Vagina (tissue), 2 donors: ENCODE data around the gene PNPLA2.

ENCODE experiments used
- POLR2A ChIP-seq, 2 donors: fragments of 450-650 bp; IDR thresholded peaks; one replicate each; pipeline ENCODE4 v1.6.1; 2017; ENCODE audit warnings: antibody characterized with exemption in 2 of 2, mild to moderate bottlenecking in 2 of 2, moderate library complexity in 2 of 2
- POLR2AphosphoS5 ChIP-seq, 2 donors: sonication (generic); formaldehyde crosslinking; IDR thresholded peaks; one replicate each; pipeline ENCODE4 v1.9.0; 2017; ENCODE audit warnings: antibody characterized with exemption in 2 of 2, mild to moderate bottlenecking in 2 of 2, low read depth in 1 of 2; ENCODE audit not compliant: insufficient read depth in 1 of 2
- TF ChIP-seq, protein P1 (sequence below), 3 experiments: fragments of 450-650 bp in 2 of 3; fragments of 200-600 bp in 1 of 3; sonication (generic) in 1 of 3; IDR thresholded peaks; one replicate each; pipeline ENCODE4 v1.5.1; 2017 to 2019; ENCODE audit warnings: antibody characterized with exemption in 3 of 3, mild to moderate bottlenecking in 2 of 3, moderate library complexity in 2 of 3

DNA sequence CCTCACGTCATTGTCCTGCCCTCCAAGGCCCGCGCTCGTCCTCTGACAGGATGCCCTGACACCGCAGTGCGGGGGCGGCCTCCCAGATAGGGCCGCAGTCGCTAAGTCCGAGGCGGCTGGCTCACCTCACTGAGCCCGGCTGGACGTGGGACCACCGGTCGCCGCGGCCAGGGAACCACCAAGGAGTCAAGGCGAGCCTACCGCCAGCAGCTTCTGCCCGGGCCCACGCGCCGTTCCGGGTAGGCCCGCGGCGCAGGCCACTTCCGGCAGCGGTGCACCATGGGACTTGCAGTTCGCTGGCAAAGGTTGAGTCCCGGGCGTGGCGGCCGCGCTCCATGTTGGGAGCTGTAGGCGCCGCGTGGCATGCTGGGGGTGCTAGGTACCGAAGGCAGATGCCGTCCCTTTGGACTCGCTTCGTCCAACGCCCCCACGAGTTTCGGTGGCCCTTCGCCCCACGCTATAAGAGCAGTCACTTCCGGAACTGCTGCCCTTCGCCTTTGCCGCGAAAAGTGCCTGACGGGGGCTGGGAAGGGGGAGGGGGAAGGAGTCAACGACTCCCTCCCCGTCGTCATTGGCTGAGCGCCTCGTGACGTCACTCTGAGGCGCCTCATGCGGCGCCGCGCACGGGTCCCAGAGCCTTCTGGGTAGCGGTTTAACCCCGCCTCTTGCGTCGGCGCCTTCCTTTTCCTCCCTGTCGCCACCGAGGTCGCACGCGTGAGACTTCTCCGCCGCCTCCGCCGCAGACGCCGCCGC is 9.3 kb upstream of the PNPLA2 start, which contains the start of gene RPLP2:
- TF ChIP-seq, protein P1, sequence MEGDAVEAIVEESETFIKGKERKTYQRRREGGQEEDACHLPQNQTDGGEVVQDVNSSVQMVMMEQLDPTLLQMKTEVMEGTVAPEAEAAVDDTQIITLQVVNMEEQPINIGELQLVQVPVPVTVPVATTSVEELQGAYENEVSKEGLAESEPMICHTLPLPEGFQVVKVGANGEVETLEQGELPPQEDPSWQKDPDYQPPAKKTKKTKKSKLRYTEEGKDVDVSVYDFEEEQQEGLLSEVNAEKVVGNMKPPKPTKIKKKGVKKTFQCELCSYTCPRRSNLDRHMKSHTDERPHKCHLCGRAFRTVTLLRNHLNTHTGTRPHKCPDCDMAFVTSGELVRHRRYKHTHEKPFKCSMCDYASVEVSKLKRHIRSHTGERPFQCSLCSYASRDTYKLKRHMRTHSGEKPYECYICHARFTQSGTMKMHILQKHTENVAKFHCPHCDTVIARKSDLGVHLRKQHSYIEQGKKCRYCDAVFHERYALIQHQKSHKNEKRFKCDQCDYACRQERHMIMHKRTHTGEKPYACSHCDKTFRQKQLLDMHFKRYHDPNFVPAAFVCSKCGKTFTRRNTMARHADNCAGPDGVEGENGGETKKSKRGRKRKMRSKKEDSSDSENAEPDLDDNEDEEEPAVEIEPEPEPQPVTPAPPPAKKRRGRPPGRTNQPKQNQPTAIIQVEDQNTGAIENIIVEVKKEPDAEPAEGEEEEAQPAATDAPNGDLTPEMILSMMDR (IDR thresholded peaks at IDR 0.05) = peak in 1 of 3 experiments; percentile 4
- peak in 1 of 2 donors; percentile 90 for TF ChIP-seq POLR2A (IDR thresholded peaks at IDR 0.05)
- TF ChIP-seq POLR2AphosphoS5 (IDR thresholded peaks at IDR 0.05; ENCODE audit: insufficient read depth in 1 of 2, low read depth in 1 of 2) = peak; percentile 95 to 99
